T-helper 2 cell treated with Interferon-gamma antibody and Interleukin-4, amounts not matched to agents 100 ng/mL and 5 ng/mL, for 36 hours (primary cell): ENCODE measurements around the gene PGK2. TPM values are rescaled to one million over a fixed set of nuclear protein-coding genes. Genes with fewer than 3 reads are reported as not detected.
"Not testable (repeated sequence)": the region's sequence is repeated elsewhere in the genome, so short reads cannot be mapped to it uniquely, and the experiment has no call there.

Experiments used
- intact Hi-C: fragments of 100-400 bp; cut with micrococcal nuclease; formaldehyde crosslinking; loops from one replicate; pipeline ENCODE4 v1.15.1; 2023
- total RNA-seq: library from RNA; stranded (reverse); gene quantifications from 2 replicates; pipeline ENCODE4 v1.2.3, GENCODE V29; 2022

PGK2 gene
- total RNA-seq: not detected in 2 replicates

GRCh38 chr6:49787176-49787575 is at the start of gene PGK2:
Gene PGK2, minus strand, starts transcription at chr6:49787285. Its CDS starts 98 bp downstream, at chr6:49787187.
- intact Hi-C loops: no loop called here

GRCh38 chr6:49835140-49835539 is 48.1 kb upstream of the PGK2 start:
- intact Hi-C loops: no loop called here

DNA sequence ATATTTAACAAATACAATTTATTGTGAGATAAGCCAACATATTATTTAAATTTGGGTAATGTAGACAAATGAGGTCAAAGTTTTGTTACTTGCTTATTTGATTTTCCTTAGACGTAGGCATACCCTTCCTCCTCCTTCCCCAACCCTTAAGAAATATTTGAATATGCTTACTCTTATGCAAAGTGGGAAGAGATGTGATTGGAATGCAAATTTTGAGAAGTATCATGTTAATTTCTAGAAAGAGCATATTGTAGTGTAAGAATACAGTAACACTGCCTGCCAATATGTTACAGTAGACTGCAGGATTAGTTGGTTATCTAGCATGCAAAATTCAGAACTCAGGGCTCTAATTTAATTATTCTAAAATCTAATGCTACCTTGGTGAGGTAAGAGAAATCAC is 46.3 kb upstream of the PGK2 start:
- intact Hi-C loops: no loop called here

DNA sequence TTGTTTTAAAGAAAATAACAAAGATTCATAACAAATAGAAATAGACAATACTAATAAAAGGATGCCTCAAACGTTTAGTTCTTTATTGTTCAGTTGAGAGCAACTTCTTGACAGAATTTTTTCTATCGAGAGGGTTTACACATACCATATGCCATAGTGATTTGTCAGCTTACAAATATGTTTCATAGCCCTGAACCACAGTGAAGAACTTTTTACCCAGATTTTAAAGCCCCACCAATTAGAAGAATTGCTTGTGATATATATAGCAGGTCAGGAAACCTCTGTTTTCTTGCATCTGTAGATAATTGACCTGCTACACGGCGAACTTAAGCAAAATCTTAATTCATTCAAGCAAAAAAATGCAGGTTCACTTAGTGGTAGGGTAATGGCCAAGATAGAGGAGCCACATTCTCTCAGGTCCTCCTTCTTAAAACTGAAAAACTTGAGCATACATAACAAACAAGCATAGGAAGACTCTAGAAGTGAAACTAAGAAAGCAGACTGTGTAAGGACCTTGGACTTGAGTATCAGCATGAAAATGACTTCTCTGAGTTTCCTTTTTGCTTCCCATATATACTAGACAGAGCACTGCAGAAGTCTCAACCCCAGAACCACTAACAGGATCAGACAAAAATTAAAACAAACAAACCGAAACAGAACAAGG is 39.8 kb upstream of the PGK2 start:
- intact Hi-C loops: no loop called here

GRCh38 chr6:49815166-49815565 is 28.1 kb upstream of the PGK2 start:
- intact Hi-C loops: no loop called here

- intact Hi-C loops: no loop called here
Measured at GRCh38 chr6:49813248-49813647, 26.2 kb upstream of the PGK2 start.

- intact Hi-C loops: no loop called here
Measured at GRCh38 chr6:49806145-49806544, 19.1 kb upstream of the PGK2 start.

- intact Hi-C loops: no loop called here
Measured at GRCh38 chr6:49805246-49805645, 18.2 kb upstream of the PGK2 start.

- intact Hi-C loops: no loop called here
Measured at GRCh38 chr6:49801525-49801924, 14.4 kb upstream of the PGK2 start.

- intact Hi-C loops: no loop called here
Measured at GRCh38 chr6:49799090-49799489, 12.0 kb upstream of the PGK2 start.

GRCh38 chr6:49796842-49797455 is 9.9 kb upstream of the PGK2 start:
- intact Hi-C loops: not testable (repeated sequence)

DNA sequence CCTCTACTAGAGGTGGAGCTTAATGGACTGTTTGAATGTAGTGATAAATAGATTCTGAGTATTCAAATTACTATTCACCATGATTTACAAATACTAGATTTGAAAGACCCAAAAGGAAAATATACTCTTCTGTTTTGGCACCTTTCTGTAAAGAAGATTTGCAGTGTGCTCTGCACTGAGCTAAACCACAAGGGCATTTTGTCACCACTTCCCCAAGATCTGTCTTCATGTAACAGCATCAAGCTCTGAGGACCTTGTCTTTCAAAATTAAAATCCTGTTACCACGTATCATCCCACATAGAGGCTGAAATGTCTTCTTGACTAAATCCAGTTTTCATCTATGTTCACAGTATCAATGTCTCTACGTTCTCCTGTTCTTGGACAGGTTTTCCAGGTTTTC is 3.3 kb upstream of the PGK2 start:
- intact Hi-C loops: no loop called here

GRCh38 chr6:49784272-49784671 is 2.8 kb downstream of the PGK2 start:
- intact Hi-C loops: no loop called here

DNA sequence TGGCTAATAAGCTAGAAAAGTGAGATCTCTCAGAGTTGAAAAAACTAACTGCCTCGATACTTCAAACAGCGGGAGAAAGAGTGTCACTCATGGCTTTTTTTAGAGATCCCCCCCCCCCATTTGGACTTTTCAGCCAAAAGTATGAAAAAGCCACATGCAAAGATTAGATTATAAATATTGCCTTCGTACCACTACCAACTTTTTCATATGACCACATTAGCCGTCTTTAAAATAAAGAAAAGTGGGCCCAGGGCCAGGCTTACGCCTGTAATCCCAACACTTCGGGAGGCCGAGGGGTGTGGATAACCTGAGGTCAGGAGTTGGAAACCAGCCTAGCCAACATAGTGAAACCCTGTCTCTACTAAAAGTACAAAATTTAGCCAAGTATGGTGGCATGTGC is 4.4 kb downstream of the PGK2 start:
- intact Hi-C loops: no loop called here

DNA sequence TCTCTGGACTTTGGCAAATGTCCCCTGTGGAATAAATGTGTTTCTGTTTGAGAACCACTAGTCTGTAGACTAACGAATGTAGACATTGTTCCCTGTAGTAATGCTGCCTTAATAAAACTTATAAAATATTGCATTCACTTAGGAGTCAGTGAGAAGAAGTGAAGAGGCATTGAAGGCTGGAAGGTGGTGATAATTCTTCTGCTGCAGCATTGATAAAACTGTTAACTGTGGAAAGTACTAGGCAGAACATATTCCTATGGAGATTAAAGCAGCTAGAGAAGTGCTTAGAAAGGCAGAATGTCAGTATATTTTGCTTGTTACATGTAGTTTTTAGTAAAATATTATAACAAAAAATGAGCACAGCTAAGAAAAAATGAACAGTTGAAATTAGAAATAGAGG is 4.8 kb downstream of the PGK2 start:
- intact Hi-C loops: no loop called here

DNA sequence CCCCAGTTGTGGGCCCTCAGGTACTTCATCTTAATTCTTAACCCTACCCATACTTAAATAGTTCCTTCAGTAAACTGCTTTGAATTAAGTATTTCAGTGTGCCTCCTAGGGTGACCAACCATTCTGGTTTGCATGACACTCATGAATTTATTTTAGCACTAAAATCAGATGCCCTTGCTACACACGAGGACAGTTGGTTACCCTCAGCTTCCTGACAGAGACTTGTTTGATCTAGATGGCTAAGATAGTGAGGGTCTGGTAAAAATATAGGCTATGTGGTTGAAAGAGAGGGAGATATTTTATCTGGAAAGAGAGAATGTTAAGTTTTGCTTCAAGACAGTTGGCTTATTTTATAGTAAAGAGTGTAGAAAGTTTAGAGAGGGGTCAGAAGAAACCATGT is 10.6 kb downstream of the PGK2 start:
- intact Hi-C loops: no loop called here

DNA sequence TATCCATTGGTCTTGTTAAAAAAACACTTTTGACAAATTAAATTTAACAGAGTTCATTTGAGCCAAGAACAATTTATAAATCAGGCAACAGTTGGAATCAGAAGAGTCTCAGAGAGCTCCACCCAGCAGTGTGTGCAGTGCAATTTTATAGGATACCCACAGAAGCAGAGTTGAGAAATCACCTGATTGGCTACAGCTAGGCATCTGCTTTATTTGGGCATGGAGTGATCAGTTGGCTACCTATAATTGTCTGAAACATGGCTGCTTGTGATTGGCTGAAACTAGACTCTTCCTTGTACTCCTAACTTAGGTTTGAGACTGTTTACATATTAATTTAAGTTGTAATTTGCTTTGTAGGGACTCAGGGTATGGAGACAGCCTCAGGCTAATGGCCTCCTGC is 12.0 kb downstream of the PGK2 start:
- intact Hi-C loops: no loop called here

- intact Hi-C loops: no loop called here
Measured at GRCh38 chr6:49772285-49772684, 14.8 kb downstream of the PGK2 start.

DNA sequence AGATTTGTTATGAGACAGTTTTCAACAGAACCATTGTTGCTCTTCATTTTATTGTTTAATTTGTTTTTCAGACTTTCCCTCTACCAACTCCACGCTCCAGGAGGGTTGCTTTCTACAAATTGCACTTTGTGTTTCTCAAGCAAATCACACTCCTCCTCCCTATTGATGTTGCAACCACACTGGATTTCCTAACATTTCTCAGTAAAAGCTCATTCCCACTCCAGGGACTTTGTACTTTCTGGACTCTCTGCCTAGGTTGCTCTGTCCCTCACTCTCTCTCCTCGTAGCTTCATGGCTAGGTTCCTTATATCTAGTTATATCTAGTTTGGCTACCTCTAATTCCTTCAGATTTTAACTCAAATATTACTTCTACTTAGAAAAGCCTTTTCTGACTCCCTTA is 20.3 kb downstream of the PGK2 start:
- intact Hi-C loops: no loop called here

GRCh38 chr6:49764571-49765236 is 22.4 kb downstream of the PGK2 start:
- intact Hi-C loops: no loop called here

- intact Hi-C loops: no loop called here
Measured at GRCh38 chr6:49744259-49744658, 42.8 kb downstream of the PGK2 start, which contains the start of gene CRISP3. Gene CRISP3, minus strand, starts transcription at chr6:49744388. Its CDS starts 21 bp downstream, at chr6:49744367.

GRCh38 chr6:49743429-49743828 is 43.7 kb downstream of the PGK2 start:
- intact Hi-C loops: no loop called here

DNA sequence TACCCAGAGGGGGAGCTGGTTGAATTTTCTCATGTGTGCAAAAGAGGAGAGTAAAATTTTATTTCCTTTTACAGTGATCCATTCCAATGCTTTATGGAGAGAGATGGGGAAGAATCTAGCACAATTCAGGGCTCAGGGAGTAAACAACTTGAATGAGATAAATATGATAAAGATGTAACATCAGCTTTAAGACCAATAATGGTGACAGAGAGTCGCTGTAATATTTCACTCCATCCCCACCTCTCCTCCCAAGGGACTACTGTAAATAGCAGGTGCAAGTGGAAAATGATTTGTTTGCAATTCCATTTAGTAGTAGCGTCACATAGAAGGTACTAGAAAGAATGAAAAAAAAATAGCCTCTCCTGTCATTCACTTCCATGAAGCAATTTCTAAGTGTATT is 47.7 kb downstream of the PGK2 start:
- intact Hi-C loops: no loop called here
